ENCODE results near the gene CDKN1B. TPM values are rescaled to one million over a fixed set of nuclear protein-coding genes. Genes with fewer than 3 reads are reported as not detected.

The CDKN1B gene
- total RNA-seq, 4 donors from 2014 or later, result 37.7 to 66.0 (median 48.1) TPM

GRCh38 chr12:12676605-12677004 lies 40.6 kb upstream of the CDKN1B start:
- H3K4me1 ChIP-seq, result no peaks in the 10 kb centered on the region
- TF ChIP-seq, protein P1, sequence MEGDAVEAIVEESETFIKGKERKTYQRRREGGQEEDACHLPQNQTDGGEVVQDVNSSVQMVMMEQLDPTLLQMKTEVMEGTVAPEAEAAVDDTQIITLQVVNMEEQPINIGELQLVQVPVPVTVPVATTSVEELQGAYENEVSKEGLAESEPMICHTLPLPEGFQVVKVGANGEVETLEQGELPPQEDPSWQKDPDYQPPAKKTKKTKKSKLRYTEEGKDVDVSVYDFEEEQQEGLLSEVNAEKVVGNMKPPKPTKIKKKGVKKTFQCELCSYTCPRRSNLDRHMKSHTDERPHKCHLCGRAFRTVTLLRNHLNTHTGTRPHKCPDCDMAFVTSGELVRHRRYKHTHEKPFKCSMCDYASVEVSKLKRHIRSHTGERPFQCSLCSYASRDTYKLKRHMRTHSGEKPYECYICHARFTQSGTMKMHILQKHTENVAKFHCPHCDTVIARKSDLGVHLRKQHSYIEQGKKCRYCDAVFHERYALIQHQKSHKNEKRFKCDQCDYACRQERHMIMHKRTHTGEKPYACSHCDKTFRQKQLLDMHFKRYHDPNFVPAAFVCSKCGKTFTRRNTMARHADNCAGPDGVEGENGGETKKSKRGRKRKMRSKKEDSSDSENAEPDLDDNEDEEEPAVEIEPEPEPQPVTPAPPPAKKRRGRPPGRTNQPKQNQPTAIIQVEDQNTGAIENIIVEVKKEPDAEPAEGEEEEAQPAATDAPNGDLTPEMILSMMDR (IDR thresholded peaks at IDR 0.05), result no peak
- no peaks in the 10 kb centered on the region for H3K36me3 ChIP-seq

DNA sequence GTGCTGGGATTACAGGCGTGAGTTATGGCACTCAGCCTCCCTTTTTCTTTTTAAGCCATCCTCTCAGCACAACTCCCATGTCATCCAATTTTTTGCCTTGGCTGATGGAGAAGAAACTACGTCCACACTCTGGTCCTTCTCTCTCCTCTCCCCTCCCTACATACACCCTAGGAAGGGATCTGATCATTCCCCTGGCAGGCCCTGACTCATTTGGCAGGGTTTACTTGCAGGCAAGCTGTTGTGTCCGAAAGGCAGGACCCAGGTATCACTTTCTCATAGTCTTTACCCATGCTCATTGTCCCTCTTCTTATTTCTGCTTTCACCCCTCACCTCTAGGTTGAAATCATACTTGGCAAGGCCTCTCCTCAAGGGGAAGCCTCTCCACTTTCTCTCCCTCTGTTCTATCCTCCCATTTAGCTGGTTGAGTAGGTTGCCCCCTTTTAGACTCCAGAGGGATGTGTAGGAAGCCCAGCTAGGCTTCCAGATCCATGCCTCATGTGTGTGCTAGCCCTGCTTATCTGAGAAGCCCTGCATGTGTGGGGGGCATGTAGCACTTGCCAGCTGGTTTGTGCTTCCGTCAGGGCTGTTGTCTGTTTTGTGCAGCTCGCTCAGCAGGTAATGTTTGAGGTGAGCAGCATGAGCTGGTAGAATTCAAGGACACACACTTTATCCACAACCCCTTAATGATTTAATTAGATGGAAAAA lies 36.0 kb upstream of the CDKN1B start:
- no peak for TF ChIP-seq POLR2A (IDR thresholded peaks at IDR 0.05)
- TF ChIP-seq, protein P1 (IDR thresholded peaks at IDR 0.05), result no peak
- no peak overlapping the region for H3K4me3 ChIP-seq
- no peaks in the 10 kb centered on the region for H3K27me3 ChIP-seq
- no peaks in the 10 kb centered on the region for H3K4me1 ChIP-seq
- DNase-seq, result no peak
- H3K36me3 ChIP-seq, result no peaks in the 10 kb centered on the region
- no peaks in the 10 kb centered on the region for H3K9me3 ChIP-seq
- H3K27ac ChIP-seq, result no peak overlapping the region

More at GRCh38 chr12:12676605-12677004, 40.6 kb upstream of the CDKN1B start:
- no peaks in the 10 kb centered on the region for H3K27me3 ChIP-seq
- no peaks in the 10 kb centered on the region for H3K9me3 ChIP-seq
- no peak for DNase-seq
- no peak overlapping the region for H3K27ac ChIP-seq
- no peak overlapping the region for H3K4me3 ChIP-seq

DNA sequence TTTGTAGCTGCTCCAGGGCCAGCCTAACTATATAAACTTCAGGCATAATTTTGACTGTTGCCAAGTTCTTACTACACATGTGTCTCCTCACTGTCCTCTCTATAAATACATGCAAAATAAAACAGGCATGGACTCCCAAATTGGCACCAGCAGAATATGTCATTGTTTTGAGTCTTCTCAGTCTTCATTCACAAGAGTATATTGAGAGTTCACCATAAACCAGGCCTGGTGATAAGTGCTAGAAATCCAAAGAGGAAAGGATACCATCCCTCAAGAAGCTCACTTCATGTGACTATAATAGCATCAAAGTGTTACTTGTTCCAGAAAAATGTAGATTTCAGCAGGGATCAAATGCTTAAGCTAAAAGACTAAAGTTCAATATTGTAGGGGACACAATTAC lies 34.9 kb upstream of the CDKN1B start:
- Histone ChIP-seq H3K9me3 (no peaks in the 10 kb centered on the region), H3K4me1 (no peaks in the 10 kb centered on the region), H3K27me3 (no peaks in the 10 kb centered on the region), H3K4me3 (no peak overlapping the region), H3K36me3 (no peaks in the 10 kb centered on the region), H3K27ac (no peak overlapping the region)
- TF ChIP-seq, protein P1 (IDR thresholded peaks at IDR 0.05), result no peak
- no peak for DNase-seq

- DNase-seq, result no peak
- Histone ChIP-seq H3K27me3 (no peaks in the 10 kb centered on the region), H3K36me3 (no peaks in the 10 kb centered on the region), H3K4me3 (no peak overlapping the region), H3K4me1 (no peaks in the 10 kb centered on the region), H3K9me3 (no peaks in the 10 kb centered on the region), H3K27ac (no peak overlapping the region)
- no peak for TF ChIP-seq POLR2A (IDR thresholded peaks at IDR 0.05)
- TF ChIP-seq, protein P1 (IDR thresholded peaks at IDR 0.05), result no peak
Measured at GRCh38 chr12:12683136-12683697, 34.0 kb upstream of the CDKN1B start.

GRCh38 chr12:12683725-12684124 lies 33.4 kb upstream of the CDKN1B start:
- no peak overlapping the region for H3K27ac ChIP-seq
- H3K36me3 ChIP-seq, result no peaks in the 10 kb centered on the region
- no peak for DNase-seq
- no peaks in the 10 kb centered on the region for H3K4me1 ChIP-seq
- H3K9me3 ChIP-seq, result no peaks in the 10 kb centered on the region
- H3K27me3 ChIP-seq, result no peaks in the 10 kb centered on the region
- H3K4me3 ChIP-seq, result no peak overlapping the region
- TF ChIP-seq POLR2A (IDR thresholded peaks at IDR 0.05), result no peak
- TF ChIP-seq, protein P1 (IDR thresholded peaks at IDR 0.05), result no peak
